H1 (cell line): ENCODE measurements around the gene IFNAR2. TPM values are rescaled to one million over a fixed set of nuclear protein-coding genes. Genes with fewer than 3 reads are reported as not detected.

Experiments
- CTCF ChIA-PET: fragments of 300-600 bp; sonication (Branson Sonifier 250); formaldehyde crosslinking; loops from one replicate; lab custom pipeline; 2021; ENCODE audit not compliant: partially characterized antibody; lab: Charles Lee
- POLR2A ChIA-PET: fragments of 300-600 bp; sonication (Branson Sonifier 250); formaldehyde crosslinking; loops from one replicate; lab custom pipeline; 2021; ENCODE audit warnings: inconsistent platforms; ENCODE audit not compliant: partially characterized antibody; lab: Charles Lee
- DNase-seq, 2 experiments: peaks; one replicate each; pipeline versions ENCODE4 v3.0.0 to v3.0.0-alpha.2; 2010 to 2022; ENCODE audit warnings: low spot score in 2 of 2, low read depth in 1 of 2, mixed read lengths in 1 of 2
- FAIRE-seq: peaks from 2 replicates; lab custom pipeline; 2011; peaks lifted over from hg19 to GRCh38; lab: Jason Lieb, UNC
- H2AFZ ChIP-seq: 2 replicates; pipeline ENCODE4 v1.8.1; 2012; ENCODE audit warnings: low read length, inconsistent platforms
- H2AK5ac ChIP-seq: 2 replicates; pipeline ENCODE4 v1.6.1; 2013; ENCODE audit warnings: low read depth, low read length
- H2BK120ac ChIP-seq: replicated peaks from 2 replicates; pipeline ENCODE3; 2013; ENCODE audit warnings: low read depth, low read length, inconsistent platforms
- H2BK12ac ChIP-seq: 2 replicates; pipeline ENCODE4 v1.6.1; 2013; ENCODE audit warnings: low read depth, low read length
- H2BK15ac ChIP-seq: 2 replicates; pipeline ENCODE4 v1.6.1; 2013; ENCODE audit warnings: low read length
- H2BK20ac ChIP-seq: 2 replicates; pipeline ENCODE4 v1.6.1; 2013; ENCODE audit warnings: low read length
- H2BK5ac ChIP-seq: 2 replicates; pipeline ENCODE4 v1.6.1; 2013; ENCODE audit warnings: low read depth, low read length
- H3K14ac ChIP-seq: 2 replicates; pipeline ENCODE4 v1.6.1; 2013; ENCODE audit warnings: inconsistent platforms; ENCODE audit not compliant: insufficient read length
- H3K18ac ChIP-seq: 2 replicates; pipeline ENCODE4 v1.6.1; 2013; ENCODE audit warnings: low read length; ENCODE audit errors: extremely low read depth
- H3K23ac ChIP-seq: 2 replicates; pipeline ENCODE4 v1.6.1; 2013; ENCODE audit warnings: inconsistent platforms; ENCODE audit not compliant: insufficient read length
- H3K23me2 ChIP-seq: 2 replicates; pipeline ENCODE4 v1.6.1; 2013; ENCODE audit warnings: low read depth, low read length
- H3K27ac ChIP-seq: 2 replicates; pipeline ENCODE4 v1.6.1; 2011; ENCODE audit warnings: low read depth, low read length, inconsistent platforms
- H3K27me3 ChIP-seq, 4 experiments: replicated peaks in 1 of 4; 1 replicate in 1 of 4; 2 replicates in 3 of 4; pipeline versions ENCODE4 v1.6.1 to v1.8.1; 2011 to 2013; ENCODE audit warnings: low read length in 3 of 4, mild to moderate bottlenecking in 3 of 4, inconsistent platforms in 2 of 4, mixed read lengths in 2 of 4, moderate library complexity in 1 of 4; ENCODE audit not compliant: control insufficient read depth in 3 of 4, insufficient read depth in 3 of 4; ENCODE audit errors: extremely low read depth in 1 of 4
- H3K36me3 ChIP-seq, 4 experiments: 2 replicates each; pipeline versions ENCODE4 v1.6.1 to v1.8.1; 2011 to 2013; ENCODE audit warnings: mild to moderate bottlenecking in 4 of 4, low read length in 3 of 4, moderate library complexity in 2 of 4, control low read depth in 1 of 4, inconsistent platforms in 1 of 4; ENCODE audit not compliant: insufficient read depth in 4 of 4, control insufficient read depth in 2 of 4
- H3K4ac ChIP-seq: replicated peaks from 2 replicates; pipeline ENCODE3; 2013; ENCODE audit warnings: low read length, low read depth, mixed read lengths, inconsistent platforms; ENCODE audit not compliant: insufficient read length
- H3K4me1 ChIP-seq, 4 experiments: replicated peaks in 1 of 4; 1 replicate in 1 of 4; 2 replicates in 3 of 4; pipeline versions ENCODE4 v1.6.1 to v1.8.1; 2011 to 2013; ENCODE audit warnings: low read length in 3 of 4, inconsistent platforms in 2 of 4, mixed read lengths in 1 of 4; ENCODE audit not compliant: insufficient read depth in 4 of 4, control insufficient read depth in 3 of 4
- H3K4me2 ChIP-seq, 2 experiments: 2 replicates each; pipeline versions ENCODE4 v1.6.1 to v1.8.1; 2011 to 2013; ENCODE audit warnings: low read depth in 2 of 2, low read length in 2 of 2, control low read depth in 1 of 2, inconsistent platforms in 1 of 2, mild to moderate bottlenecking in 1 of 2; ENCODE audit not compliant: insufficient read depth in 1 of 2
- H3K4me3 ChIP-seq, 4 experiments: fragments of 200-600, 300-600 bp in 1 of 4; sonication (generic), shearing (Covaris generic), sonication (Bioruptor Twin) in 1 of 4; 2 replicates each; pipeline versions ENCODE4 v1.5.1 to v1.8.1; 2011 to 2016; ENCODE audit warnings: low read length in 4 of 4, low read depth in 3 of 4, control low read depth in 2 of 4, inconsistent platforms in 2 of 4, mild to moderate bottlenecking in 2 of 4, mixed read lengths in 1 of 4, moderate library complexity in 1 of 4; ENCODE audit not compliant: insufficient read depth in 2 of 4; ENCODE audit errors: extremely low read depth in 1 of 4
- H3K56ac ChIP-seq: replicated peaks from 2 replicates; pipeline ENCODE3; 2013; ENCODE audit warnings: low read depth, mild to moderate bottlenecking, mixed read lengths, low read length, inconsistent platforms; ENCODE audit not compliant: insufficient read length
- H3K79me1 ChIP-seq: 2 replicates; pipeline ENCODE4 v1.6.1; 2013; ENCODE audit warnings: low read depth, low read length, control low read depth
- H3K79me2 ChIP-seq, 2 experiments: 2 replicates each; pipeline versions ENCODE4 v1.6.1 to v1.8.1; 2012 to 2013; ENCODE audit warnings: low read length in 2 of 2, mild to moderate bottlenecking in 2 of 2, inconsistent platforms in 1 of 2; ENCODE audit not compliant: insufficient read depth in 2 of 2, control insufficient read depth in 1 of 2
- H3K9ac ChIP-seq, 4 experiments: replicated peaks in 1 of 4; 1 replicate in 1 of 4; 2 replicates in 3 of 4; pipeline versions ENCODE4 v1.6.1 to v1.8.1; 2011 to 2013; ENCODE audit warnings: low read depth in 3 of 4, low read length in 3 of 4, control low read depth in 2 of 4, mild to moderate bottlenecking in 2 of 4, moderate library complexity in 2 of 4, inconsistent platforms in 1 of 4; ENCODE audit errors: extremely low read depth in 1 of 4
- H3K9me3 ChIP-seq, 2 experiments: 2 replicates each; pipeline versions ENCODE4 v1.6.1 to v1.8.1; 2012 to 2013; ENCODE audit warnings: mild to moderate bottlenecking in 2 of 2, moderate library complexity in 2 of 2, control low read depth in 1 of 2, inconsistent platforms in 1 of 2, low read depth in 1 of 2, low read length in 1 of 2, mixed read lengths in 1 of 2; ENCODE audit not compliant: insufficient read depth in 2 of 2
- H4K20me1 ChIP-seq, 2 experiments: replicated peaks in 1 of 2; 2 replicates each; pipeline versions ENCODE3 to v1.8.1; 2011 to 2013; ENCODE audit warnings: inconsistent platforms in 2 of 2, low read length in 2 of 2, mild to moderate bottlenecking in 1 of 2; ENCODE audit not compliant: insufficient read depth in 2 of 2, control insufficient read depth in 1 of 2
- H4K5ac ChIP-seq: 2 replicates; pipeline ENCODE4 v1.6.1; 2013; ENCODE audit warnings: low read length, low read depth, mixed read lengths, inconsistent platforms; ENCODE audit not compliant: insufficient read length
- H4K8ac ChIP-seq: 2 replicates; pipeline ENCODE4 v1.8.0; 2013; ENCODE audit warnings: mild to moderate bottlenecking, moderate library complexity, low read length, inconsistent platforms; ENCODE audit not compliant: insufficient read depth; ENCODE audit errors: extremely low read depth
- H4K91ac ChIP-seq: replicated peaks from 2 replicates; pipeline ENCODE3; 2013; ENCODE audit warnings: low read length, mixed read lengths, inconsistent platforms; ENCODE audit not compliant: insufficient read length
- ASH2L ChIP-seq: fragments of 200-600, 300-600 bp; sonication (generic); IDR thresholded peaks from one replicate; pipeline ENCODE4 v1.7.1; 2017; ENCODE audit warnings: low read length
- BRCA1 ChIP-seq: IDR thresholded peaks from 2 replicates; pipeline ENCODE4 v1.6.1; 2012; ENCODE audit warnings: low read depth, low read length, improper control_type of control experiment
- HDAC2 ChIP-seq, 2 experiments: fragments of 300-600 bp in 1 of 2; sonication (generic) in 1 of 2; IDR thresholded peaks; 2 replicates each; pipeline ENCODE4 v1.6.1; 2011 to 2012; ENCODE audit warnings: low read depth in 2 of 2, low read length in 2 of 2, mild to moderate bottlenecking in 2 of 2, moderate library complexity in 2 of 2, borderline replicate concordance in 1 of 2, inconsistent platforms in 1 of 2
- TAF1 ChIP-seq: IDR thresholded peaks from 2 replicates; pipeline ENCODE4 v1.6.1; 2011; ENCODE audit warnings: mild to moderate bottlenecking, low read depth, low read length
- WGBS, 2 experiments: shearing (Covaris generic) in 1 of 2; methylation state at CpG; one replicate each; pipeline versions ENCODE4 v1.1.6 to v1.1.7; 2013 to 2015; ENCODE audit warnings: low lambda C conversion rate in 2 of 2, mixed read lengths in 2 of 2, inconsistent platforms in 1 of 2, low coverage in 1 of 2, missing lambda C conversion rate in 1 of 2; ENCODE audit not compliant: insufficient replicate concordance in 2 of 2, insufficient coverage in 1 of 2, insufficient read length in 1 of 2; ENCODE audit errors: extremely low coverage in 1 of 2, missing lambda C conversion rate in 1 of 2; 5-methylcytosine and 5-hydroxymethylcytosine counted together
- polyA plus RNA-seq, 7 experiments: library from polyadenylated mRNA; depleted of rRNA in 3 of 7; stranded (reverse) in 5 of 7; unstranded in 2 of 7; fragments of >200 nt in 5 of 7; fragments of 200-250 nt in 2 of 7; gene quantifications; 1 replicate in 5 of 7; 2 replicates in 1 of 7; 4 replicates in 1 of 7; pipeline versions ENCODE4 v1.2.1 to v1.2.3, GENCODE V29; 2011 to 2013; ENCODE audit warnings: missing spikeins in 2 of 7, mixed read lengths in 2 of 7
- total RNA-seq: library from RNA; stranded (reverse); fragmentation: NEBNext Ultra II Directional; extraction: Animal tissue kit (Norgen Biotek cat#: 25700); gene quantifications from 2 replicates; pipeline ENCODE4 v1.2.1, GENCODE V29; 2021

IFNAR2 gene
- total and polyA plus RNA-seq, 2 of the 8 experiments (the other 6 are each of a cell fraction or from before 2014, with no cell fraction given) = 12.2 to 16.1 TPM

DNA sequence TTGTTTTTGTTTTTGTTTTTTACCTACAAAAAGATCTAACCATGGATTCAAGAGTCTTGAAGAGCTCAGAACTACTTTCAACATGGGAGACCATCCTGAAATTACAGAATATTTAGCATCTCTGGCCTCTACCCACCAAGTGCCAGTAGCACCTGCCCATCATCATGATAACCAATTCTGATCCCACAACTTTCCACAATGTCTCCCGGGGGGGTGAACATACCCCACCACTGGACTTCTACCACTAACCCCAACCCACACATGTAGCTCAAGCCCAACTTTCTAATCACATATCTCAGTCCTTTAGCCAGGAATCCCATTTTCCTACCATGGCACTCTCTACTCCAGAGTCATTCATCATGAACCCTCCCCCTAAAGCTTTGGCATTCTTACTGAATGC is 15.7 kb upstream of the IFNAR2 start:
- no peak overlapping the region for H4K8ac ChIP-seq
- FAIRE-seq = no peak
- H3K79me2 ChIP-seq = no peaks in the 10 kb centered on the region
- H4K91ac ChIP-seq = no peak overlapping the region
- H3K18ac ChIP-seq = no peak overlapping the region
- H3K23me2 ChIP-seq = no peaks in the 10 kb centered on the region
- POLR2A ChIA-PET = no interaction called here
- no peak overlapping the region for H3K4ac ChIP-seq
- H3K27ac ChIP-seq = no peak overlapping the region
- no peak overlapping the region for H3K56ac ChIP-seq
- no peak overlapping the region for H4K5ac ChIP-seq
- no peak overlapping the region for H2AFZ ChIP-seq
- H2BK120ac ChIP-seq = no peak overlapping the region
- H2BK15ac ChIP-seq = no peak overlapping the region
- H3K4me3 ChIP-seq = no peak overlapping the region
- no peak overlapping the region for H2AK5ac ChIP-seq
- no peak overlapping the region for H3K9ac ChIP-seq
- H3K27me3 ChIP-seq = no peaks in the 10 kb centered on the region; a peak in 1 of 7 replicates
- H3K4me1 ChIP-seq = peaks cover 0 to 5% (median 4%) of the 10 kb centered on the region in 4 experiments; a peak in 5 of 7 replicates
- no peak overlapping the region for H2BK20ac ChIP-seq
- CTCF ChIA-PET = interaction anchor here (0.6 to 1.4 kb wide), 4 partner anchors 15 to 220 kb away, joined by 3 to 5 read pairs (median 3); no protein-coding TSS in a partner anchor
- no peak overlapping the region for H3K23ac ChIP-seq
- H3K9me3 ChIP-seq = no peaks in the 10 kb centered on the region
- no peak overlapping the region for H2BK5ac ChIP-seq
- DNase-seq = no peak
- H3K14ac ChIP-seq = no peak overlapping the region
- no peak overlapping the region for H2BK12ac ChIP-seq
- no peaks in the 10 kb centered on the region for H3K79me1 ChIP-seq
- 84% methylated on average over 1 of the region's 1 CpG; no CpG with 5 or more reads in 1 of the 2 experiments for WGBS, 2 experiments
- no peak overlapping the region for H3K4me2 ChIP-seq
- H3K36me3 ChIP-seq = no peaks in the 10 kb centered on the region
- H4K20me1 ChIP-seq = no peaks in the 10 kb centered on the region
- TF ChIP-seq HDAC2 (IDR thresholded peaks at IDR 0.05; ENCODE audit: borderline replicate concordance in 1 of 2, low read depth in 2 of 2, low read length in 2 of 2) (no peak), BRCA1 (no peak), TAF1 (no peak), ASH2L (no peak)
